ENCODE results near the gene ERC2.

The ERC2 gene

DNA sequence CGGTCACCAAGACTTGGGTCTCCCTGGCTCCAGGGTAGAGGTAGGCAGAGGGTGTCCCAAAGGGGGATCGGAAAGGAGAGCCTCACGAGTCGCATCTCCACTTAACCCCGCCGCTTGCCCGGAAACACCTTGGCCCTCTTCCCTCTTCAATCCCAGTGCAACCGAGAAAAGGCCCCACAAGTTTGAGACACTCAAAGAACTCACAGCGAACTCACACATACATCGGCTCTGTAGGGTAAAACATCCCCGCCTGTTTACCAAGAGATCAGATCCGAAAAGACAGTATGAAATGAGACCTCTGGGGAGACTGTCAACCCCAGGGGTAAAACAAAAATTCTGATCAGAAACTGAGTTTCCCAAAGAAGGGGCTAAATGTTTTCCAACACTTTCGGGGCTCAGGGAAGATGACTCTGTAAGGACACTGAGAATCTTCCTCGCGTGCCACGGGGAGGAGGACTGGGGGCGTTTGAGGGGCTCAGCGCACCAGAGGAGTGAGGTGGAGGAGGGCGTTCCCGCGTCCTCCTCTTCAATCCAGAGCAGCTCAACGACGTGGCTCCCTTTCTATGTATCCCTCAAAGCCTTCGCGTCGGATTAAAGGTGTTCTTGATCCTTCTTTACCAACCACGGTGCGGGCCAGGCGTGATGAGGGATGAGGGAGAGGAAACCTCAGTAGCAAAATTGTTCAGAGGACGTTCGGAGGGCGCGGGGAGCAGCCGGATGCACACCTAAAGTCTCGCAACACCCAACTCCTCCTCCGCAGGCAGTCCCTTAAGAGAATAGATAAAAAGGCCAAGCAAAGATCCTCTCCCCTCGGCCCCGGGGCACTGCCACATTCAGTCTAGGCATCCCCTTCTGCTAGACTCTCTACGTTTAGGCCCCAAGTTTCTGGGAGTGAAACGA, 984.8 kb downstream of the ERC2 start:
- TF ChIP-seq, protein P1, sequence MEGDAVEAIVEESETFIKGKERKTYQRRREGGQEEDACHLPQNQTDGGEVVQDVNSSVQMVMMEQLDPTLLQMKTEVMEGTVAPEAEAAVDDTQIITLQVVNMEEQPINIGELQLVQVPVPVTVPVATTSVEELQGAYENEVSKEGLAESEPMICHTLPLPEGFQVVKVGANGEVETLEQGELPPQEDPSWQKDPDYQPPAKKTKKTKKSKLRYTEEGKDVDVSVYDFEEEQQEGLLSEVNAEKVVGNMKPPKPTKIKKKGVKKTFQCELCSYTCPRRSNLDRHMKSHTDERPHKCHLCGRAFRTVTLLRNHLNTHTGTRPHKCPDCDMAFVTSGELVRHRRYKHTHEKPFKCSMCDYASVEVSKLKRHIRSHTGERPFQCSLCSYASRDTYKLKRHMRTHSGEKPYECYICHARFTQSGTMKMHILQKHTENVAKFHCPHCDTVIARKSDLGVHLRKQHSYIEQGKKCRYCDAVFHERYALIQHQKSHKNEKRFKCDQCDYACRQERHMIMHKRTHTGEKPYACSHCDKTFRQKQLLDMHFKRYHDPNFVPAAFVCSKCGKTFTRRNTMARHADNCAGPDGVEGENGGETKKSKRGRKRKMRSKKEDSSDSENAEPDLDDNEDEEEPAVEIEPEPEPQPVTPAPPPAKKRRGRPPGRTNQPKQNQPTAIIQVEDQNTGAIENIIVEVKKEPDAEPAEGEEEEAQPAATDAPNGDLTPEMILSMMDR (IDR thresholded peaks at IDR 0.05; ENCODE audit: low read depth, low read length, missing control alignments), result no peak
- DNase-seq (ENCODE audit: extremely low read depth, low read depth), result no peak
- peak overlapping the region; percentile 88 for H3K4me3 ChIP-seq (replicated peaks; ENCODE audit: low read depth, low read length)

DNA sequence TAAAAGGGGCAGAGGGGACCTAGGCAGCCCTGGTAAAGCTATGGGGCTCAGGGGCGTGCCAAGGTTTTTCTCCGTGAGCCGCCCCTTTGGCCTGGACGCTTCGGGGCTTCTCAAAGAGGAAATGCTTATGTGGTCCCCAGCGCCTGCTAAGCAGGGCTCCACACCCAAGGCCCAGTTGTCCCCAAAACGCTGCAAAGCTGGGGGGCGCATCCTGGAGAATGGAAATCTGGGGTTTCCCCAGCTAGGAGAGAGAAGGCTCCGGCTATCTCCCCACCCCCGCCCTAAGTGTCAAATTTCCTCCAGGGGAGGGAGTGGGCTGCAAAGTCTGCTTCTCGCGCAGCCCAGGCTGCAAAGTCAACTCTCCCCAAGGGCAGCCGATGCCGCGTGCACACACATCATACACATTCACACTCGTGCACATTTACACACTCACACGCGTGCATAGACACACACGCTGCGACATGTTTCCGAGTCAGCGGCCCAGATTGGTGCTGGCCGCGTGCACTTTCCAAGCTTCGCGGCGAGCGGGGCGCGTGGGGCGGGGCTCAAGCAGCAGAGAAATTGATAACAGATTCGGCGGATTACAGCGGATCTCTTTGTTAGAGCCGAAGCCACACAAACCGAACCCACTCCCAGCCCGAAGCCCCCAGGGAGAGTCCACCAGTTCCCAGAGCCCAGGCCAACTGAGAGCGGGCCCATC, 985.6 kb downstream of the ERC2 start:
- TF ChIP-seq, protein P1 (IDR thresholded peaks at IDR 0.05; ENCODE audit: low read depth, low read length, missing control alignments), result no peak
- DNase-seq (ENCODE audit: extremely low read depth, low read depth), result no peak
- peak overlapping the region; percentile 88 for H3K4me3 ChIP-seq (replicated peaks; ENCODE audit: low read depth, low read length)

DNA sequence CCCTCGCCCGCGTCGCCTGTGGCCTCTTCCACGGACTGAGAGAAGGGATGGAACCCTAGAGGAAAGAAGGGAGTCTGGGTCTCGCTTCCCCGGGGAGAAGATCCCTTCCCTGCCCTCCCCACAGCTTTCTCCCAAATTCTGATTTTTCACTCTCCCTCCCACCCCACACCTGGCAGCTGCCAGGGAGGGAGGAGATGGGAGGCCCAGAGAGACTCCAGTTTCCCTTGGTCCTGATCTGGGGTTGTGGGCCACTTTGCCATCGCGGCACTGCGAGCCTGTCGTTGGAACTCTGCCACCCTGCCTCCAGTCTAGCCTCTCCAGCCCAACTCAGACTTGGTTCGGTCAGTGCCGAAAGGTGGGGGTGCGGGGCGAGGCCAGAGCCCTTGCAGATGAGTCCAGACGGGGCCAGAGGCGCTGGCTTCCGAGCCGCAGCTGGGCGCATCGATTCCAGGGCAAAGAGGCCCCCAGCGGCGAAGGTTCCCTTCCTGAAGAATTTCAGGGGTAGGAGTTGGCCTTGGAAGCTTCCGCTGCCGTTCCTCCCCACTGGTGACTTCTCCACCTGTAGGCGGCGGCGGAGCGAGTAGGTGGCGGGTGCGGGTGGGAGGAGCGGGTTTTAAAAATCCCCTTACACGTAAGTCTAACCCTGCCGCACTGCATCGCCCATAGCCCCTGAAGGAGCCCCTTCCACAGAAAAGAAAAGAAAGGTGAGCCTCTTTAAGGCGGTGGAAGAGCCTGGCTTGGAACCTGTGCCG, 986.3 kb downstream of the ERC2 start:
- no peak for DNase-seq (ENCODE audit: extremely low read depth, low read depth)
- H3K4me3 ChIP-seq (replicated peaks; ENCODE audit: low read depth, low read length), result peak overlapping the region; percentile 88
- TF ChIP-seq, protein P1 (IDR thresholded peaks at IDR 0.05; ENCODE audit: low read depth, low read length, missing control alignments), result peak; percentile 23

DNA sequence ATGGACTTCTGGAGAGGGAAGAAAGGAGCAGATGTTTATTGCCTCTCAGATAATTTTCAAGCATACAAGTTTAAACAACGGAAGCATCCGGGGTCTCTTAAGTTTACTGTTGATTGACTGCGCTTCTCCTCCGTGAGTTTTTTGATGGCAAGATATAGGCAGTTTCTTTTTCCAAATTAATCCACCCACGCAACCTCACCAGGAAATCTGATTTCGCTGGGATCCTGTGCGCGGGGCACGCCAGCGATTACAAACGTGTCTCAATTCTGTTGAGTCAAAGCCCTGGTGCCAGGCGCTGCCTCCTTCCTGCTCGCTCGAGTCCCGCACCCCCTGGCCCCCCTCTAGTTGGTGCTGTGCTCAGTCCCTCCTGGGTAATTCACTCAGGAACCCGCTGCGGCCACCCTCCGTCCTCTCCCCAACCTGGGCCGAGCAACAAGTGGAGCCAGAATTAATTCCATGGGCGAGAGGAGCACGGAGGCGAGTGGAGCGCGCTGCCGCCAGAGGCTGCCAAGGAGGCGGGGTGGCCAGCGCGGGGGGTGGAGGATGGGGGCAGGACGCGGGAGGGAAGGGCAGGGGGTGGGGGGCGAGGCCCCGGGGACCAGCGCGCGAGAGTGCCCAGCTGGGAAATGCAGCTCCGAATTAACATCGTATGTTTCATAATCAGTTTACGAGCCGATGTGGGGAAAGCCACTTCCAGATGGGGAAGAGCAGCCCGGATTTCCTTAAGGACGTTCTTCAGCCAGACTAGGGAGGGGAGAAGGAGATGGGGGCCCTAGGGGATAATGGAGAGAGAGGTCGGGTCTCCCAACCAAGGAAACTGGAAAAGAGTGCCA, 987.1 kb downstream of the ERC2 start:
- TF ChIP-seq, protein P1 (IDR thresholded peaks at IDR 0.05; ENCODE audit: low read depth, low read length, missing control alignments), result peak; percentile 6
- DNase-seq (ENCODE audit: extremely low read depth, low read depth), result no peak
- H3K4me3 ChIP-seq (replicated peaks; ENCODE audit: low read depth, low read length), result peak overlapping the region; percentile 88

DNA sequence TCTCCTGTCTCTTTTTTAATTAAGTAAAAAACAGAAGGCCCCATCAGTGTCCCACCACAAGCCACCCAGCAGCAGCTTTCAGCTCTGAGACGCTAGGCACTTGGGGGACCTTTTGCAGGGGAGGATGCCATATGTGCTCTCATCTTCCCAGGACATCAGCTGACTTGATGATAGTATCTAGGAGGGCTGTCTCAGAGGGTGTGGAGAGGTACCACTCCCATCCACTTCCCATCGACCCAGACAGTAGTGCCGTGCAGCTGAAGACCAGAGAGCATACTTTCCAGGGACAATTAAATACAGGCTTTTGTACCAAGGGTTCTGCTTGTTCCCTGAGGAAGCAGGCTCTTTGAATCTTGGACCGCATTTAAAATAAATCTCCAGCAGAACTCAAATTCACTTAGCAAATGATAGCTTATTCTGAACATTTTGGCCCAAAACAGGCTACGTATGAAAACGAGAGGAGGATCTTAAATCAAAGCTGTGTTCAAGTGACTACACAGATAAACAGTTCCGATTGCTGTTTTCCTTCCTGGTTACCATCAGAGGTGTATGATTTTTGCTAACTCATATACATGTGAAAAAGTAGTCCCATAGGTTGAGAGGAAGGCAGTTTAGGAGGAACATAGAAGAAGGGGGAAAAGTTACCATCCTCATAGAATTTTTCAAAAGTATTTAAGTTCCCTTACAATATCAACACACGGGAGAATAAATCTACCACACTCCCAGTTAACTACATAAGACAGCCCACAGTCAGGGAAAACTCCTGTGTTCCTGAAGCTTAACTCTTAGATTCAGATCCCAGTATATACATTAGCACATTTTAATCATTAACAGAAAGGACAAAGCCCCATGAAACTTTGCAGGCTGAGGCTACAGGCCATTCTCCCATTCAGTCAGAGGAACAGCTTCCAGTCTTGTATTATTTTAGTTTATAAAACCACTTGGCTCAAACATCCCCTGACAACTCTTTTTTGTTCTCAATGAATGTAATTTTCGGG, 990.7 kb downstream of the ERC2 start:
- H3K4me3 ChIP-seq (replicated peaks; ENCODE audit: low read depth, low read length), result peak overlapping the region; percentile 88
- TF ChIP-seq, protein P1 (IDR thresholded peaks at IDR 0.05; ENCODE audit: low read depth, low read length, missing control alignments), result no peak
- DNase-seq (ENCODE audit: extremely low read depth, low read depth), result no peak
